ENCODE measurements around the gene DMRTA2. TPM values are rescaled to one million over a fixed set of nuclear protein-coding genes. Genes with fewer than 3 reads are reported as not detected.

Gene DMRTA2
- total and polyA plus RNA-seq, 2 of the 4 experiments (the other 2 are of a cell fraction) = 0.02 TPM; not detected in 1

DNA sequence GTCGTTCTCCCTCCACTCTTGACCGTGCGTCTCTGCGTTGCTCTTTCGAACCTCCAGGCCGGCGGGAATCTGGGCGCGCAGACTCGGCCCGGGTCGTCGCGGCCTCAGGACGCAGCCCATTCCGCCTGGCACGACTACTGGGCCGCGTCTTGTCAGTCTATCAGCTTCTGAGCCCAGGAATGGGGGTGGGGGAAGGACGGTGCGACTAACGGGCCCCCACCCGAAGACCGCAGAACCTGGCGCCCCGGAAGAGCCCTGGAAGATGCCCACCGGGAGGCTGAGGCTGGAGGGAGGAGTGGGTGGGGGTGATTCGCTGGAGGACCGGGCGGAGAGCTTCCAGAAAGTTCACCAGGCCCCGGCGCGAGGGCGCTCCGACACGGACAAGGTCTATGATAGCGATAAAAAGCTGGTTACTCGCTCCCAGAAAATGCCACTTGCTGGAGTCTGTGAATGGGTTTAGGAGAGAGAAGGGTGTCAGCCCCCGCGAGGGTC is 1.7 kb upstream of the DMRTA2 start:
- Histone ChIP-seq H3K23ac (ENCODE audit: low read depth, low read length) (no peak overlapping the region), H3K4me3 (ENCODE audit: insufficient read depth, low read depth, low read length) (no peak overlapping the region), H3K9ac (ENCODE audit: low read depth, low read length) (no peak overlapping the region), H3K36me3 (ENCODE audit: control insufficient read depth, insufficient read depth, low read length) (no peaks in the 10 kb centered on the region), H3K27me3 (ENCODE audit: control insufficient read depth, insufficient read depth, low read length) (peaks cover 90% of the 10 kb centered on the region), H3K14ac (replicated peaks; ENCODE audit: low read depth, low read length) (no peak overlapping the region), H4K8ac (ENCODE audit: low read depth in 2 of 2, low read length in 2 of 2) (no peak overlapping the region), H4K5ac (ENCODE audit: low read depth, low read length) (no peak overlapping the region), H3K9me3 (ENCODE audit: control insufficient read depth, insufficient read depth, low read length) (peaks cover 10% of the 10 kb centered on the region), H3K4me2 (ENCODE audit: low read depth, low read length) (no peak overlapping the region), H2AFZ (replicated peaks; ENCODE audit: low read length, poor library complexity) (no peak overlapping the region), H2BK15ac (ENCODE audit: low read depth, low read length) (no peak overlapping the region), H2BK120ac (ENCODE audit: low read depth, low read length) (no peak overlapping the region), H3K79me1 (ENCODE audit: low read depth in 1 of 2, low read length in 2 of 2) (no peaks in the 10 kb centered on the region), H2AK9ac (replicated peaks; ENCODE audit: low read depth, low read length, poor library complexity) (peak overlapping the region; percentile 18), H3K27ac (ENCODE audit: insufficient read depth, low read length) (no peak overlapping the region), H2BK20ac (ENCODE audit: low read depth, low read length) (no peak overlapping the region), H3K4ac (ENCODE audit: low read depth, low read length) (no peak overlapping the region), H4K91ac (ENCODE audit: insufficient read depth, low read depth, low read length) (no peak overlapping the region), H2BK5ac (ENCODE audit: low read depth, low read length, poor library complexity, severe bottlenecking) (no peak overlapping the region), H2AK5ac (ENCODE audit: low read depth, low read length) (no peak overlapping the region), H3K4me1 (ENCODE audit: control insufficient read depth, insufficient read depth, low read length) (no peaks in the 10 kb centered on the region; the same call in 1 of the 2 replicates), H3K18ac (ENCODE audit: low read depth, low read length) (no peak overlapping the region), H4K20me1 (ENCODE audit: insufficient read depth, low read length) (0 out of 2 replicates have a peak, but pooled peaks cover 20% of the 10 kb centered on the region), H3K56ac (ENCODE audit: extremely low read depth, insufficient read depth, low read length) (no peak overlapping the region), H3K9me1 (ENCODE audit: insufficient read depth, low read length) (peaks cover 12% of the 10 kb centered on the region)
- no TSS peak for BruUV-seq (replicated peaks)
- ATAC-seq (ENCODE audit: low read depth) (no peak), DNase-seq (no peak)
- TF ChIP-seq, protein P1, sequence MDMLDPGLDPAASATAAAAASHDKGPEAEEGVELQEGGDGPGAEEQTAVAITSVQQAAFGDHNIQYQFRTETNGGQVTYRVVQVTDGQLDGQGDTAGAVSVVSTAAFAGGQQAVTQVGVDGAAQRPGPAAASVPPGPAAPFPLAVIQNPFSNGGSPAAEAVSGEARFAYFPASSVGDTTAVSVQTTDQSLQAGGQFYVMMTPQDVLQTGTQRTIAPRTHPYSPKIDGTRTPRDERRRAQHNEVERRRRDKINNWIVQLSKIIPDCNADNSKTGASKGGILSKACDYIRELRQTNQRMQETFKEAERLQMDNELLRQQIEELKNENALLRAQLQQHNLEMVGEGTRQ (IDR thresholded peaks at IDR 0.05; ENCODE audit: low read depth, low read length) = no peak
- no peak for TF ChIP-seq RCOR1 (IDR thresholded peaks at IDR 0.05; ENCODE audit: insufficient replicate concordance, low read length)
- TF ChIP-seq CTCF (conservative IDR thresholded peaks at IDR 0.05; ENCODE audit: low read depth, low read length) = no peak
- no peak for TF ChIP-seq RFX5 (IDR thresholded peaks at IDR 0.05; ENCODE audit: low read depth, low read length)
- intact Hi-C loops (cut with micrococcal nuclease) (no loop called here), dilution Hi-C loops (cut with HindIII; ENCODE audit: low sequenced_read_pairs, unreplicated experiment) (no loop called here), in situ Hi-C loops (cut with MboI; ENCODE audit: low sequenced_read_pairs) (no loop called here)
- ChIA-PET POLR2A (ENCODE audit: unreplicated experiment) (no interaction called here), CTCF (no interaction called here)
- WGBS, 2 experiments (ENCODE audit: extremely low coverage in 2 of 2, insufficient read length in 1 of 2) = 8% methylated on average over 15 of the region's 40 CpGs; no CpG with 5 or more reads in 1 of the 2 experiments

All from IMR-90 (cell line).